Transverse colon (tissue), 4 donors: ENCODE data around the gene ACER3. TPM values are rescaled to one million over a fixed set of nuclear protein-coding genes. Genes with fewer than 3 reads are reported as not detected.

Experiments
- DNase-seq: peaks from one replicate; pipeline ENCODE4 v3.0.0-alpha.2; 2019
- H3K27ac ChIP-seq, 4 donors: fragments of 200-600 bp; sonication (generic); 2 replicates each; pipeline ENCODE4 v1.5.1; 2016 to 2018; ENCODE audit warnings: inconsistent platforms in 4 of 4
- H3K27me3 ChIP-seq: fragments of 200-600 bp; sonication (generic); 2 replicates; pipeline ENCODE4 v1.5.1; 2017; ENCODE audit warnings: inconsistent platforms
- H3K36me3 ChIP-seq, 4 donors: fragments of 200-600 bp; sonication (generic); 2 replicates each; pipeline ENCODE4 v1.5.1; 2017 to 2019; ENCODE audit warnings: inconsistent platforms in 4 of 4
- H3K4me1 ChIP-seq, 4 donors: fragments of 200-600 bp; sonication (generic); 2 replicates each; pipeline ENCODE4 v1.5.1; 2017 to 2020; ENCODE audit warnings: inconsistent platforms in 4 of 4
- H3K4me3 ChIP-seq, 4 donors: fragments of 200-600 bp; sonication (generic); 1 replicate in 1 of 4; 2 replicates in 3 of 4; pipeline versions ENCODE4 v1.5.1 to v1.6.1; 2017 to 2019; ENCODE audit warnings: inconsistent platforms in 4 of 4
- H3K9me3 ChIP-seq, 2 donors: fragments of 200-600 bp; sonication (generic); 2 replicates each; pipeline ENCODE4 v1.5.1; 2017 to 2019; ENCODE audit warnings: inconsistent platforms in 2 of 2
- EP300 ChIP-seq: sonication (generic); formaldehyde crosslinking; IDR thresholded peaks from one replicate; pipeline ENCODE4 v1.6.1; 2017; ENCODE audit warnings: antibody characterized with exemption, low read depth
- POLR2A ChIP-seq: fragments of 450-650 bp; IDR thresholded peaks from one replicate; pipeline ENCODE4 v1.6.1; 2016; ENCODE audit warnings: antibody characterized with exemption, mild to moderate bottlenecking, moderate library complexity
- POLR2AphosphoS5 ChIP-seq, 3 donors: sonication (generic); formaldehyde crosslinking; IDR thresholded peaks; one replicate each; pipeline ENCODE4 v1.6.1; 2016; ENCODE audit warnings: antibody characterized with exemption in 3 of 3
- WGBS, 2 donors: methylation state at CpG; one replicate each; pipeline ENCODE4 v1.1.5; 2018; ENCODE audit warnings: low coverage in 1 of 2; 5-methylcytosine and 5-hydroxymethylcytosine counted together
- in situ Hi-C, 4 donors: fragments of 200-750 bp; cut with MboI; loops; one replicate each; pipeline versions ENCODE4 v1.15.0 to v1.15.1; 2017; ENCODE audit warnings: low sequenced_read_pairs in 3 of 4, low pct_ligation_motif_present in 1 of 4, low pct_unique_long_range_greater_than_20kb in 1 of 4
- intact Hi-C: fragments of 100-400 bp; cut with DNase I; formaldehyde crosslinking; loops from one replicate; pipeline ENCODE4 v1.15.1; 2023; ENCODE audit warnings: low total_unique reads
- total RNA-seq, 4 donors: library from RNA; depleted of rRNA; stranded (reverse); fragments of >200 nt; gene quantifications; one replicate each; pipeline ENCODE4 v1.1.0, GENCODE V29; 2016
- TF ChIP-seq, protein P1 (sequence below), 5 experiments: fragments of 200-600 bp in 3 of 5; fragments of 450-650 bp in 2 of 5; sonication (generic) in 3 of 5; IDR thresholded peaks; 1 replicate in 2 of 5; 2 replicates in 3 of 5; pipeline ENCODE4 v1.5.1; 2016 to 2017; ENCODE audit warnings: antibody characterized with exemption in 5 of 5, inconsistent platforms in 3 of 5, mild to moderate bottlenecking in 2 of 5, moderate library complexity in 1 of 5

ACER3 gene
- total RNA-seq, 4 donors from 2014 or later, result 8.8 to 72.2 (median 29.4) TPM

DNA sequence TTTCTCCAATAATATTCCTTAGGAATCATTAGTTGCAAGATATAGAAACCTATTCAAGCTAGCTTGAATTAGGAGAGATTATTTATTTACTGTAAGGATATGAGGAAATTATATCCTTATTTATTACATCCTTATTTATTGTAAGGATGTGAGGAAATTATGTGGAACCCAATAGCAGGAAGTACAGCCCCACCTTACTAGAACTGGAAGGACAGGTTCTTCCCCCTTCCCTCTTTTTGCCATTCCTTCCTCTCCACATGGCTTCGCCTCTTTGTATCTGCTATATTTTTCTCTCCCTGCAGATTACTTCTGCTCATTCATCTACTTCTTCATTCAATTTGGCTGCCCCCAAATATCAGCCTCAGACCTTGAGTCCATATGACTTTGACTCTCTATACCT, 124.0 kb downstream of the ACER3 start:
- Histone ChIP-seq H3K27ac (no peak overlapping the region), H3K36me3 (no peaks in the 10 kb centered on the region), H3K9me3 (no peaks in the 10 kb centered on the region), H3K27me3 (no peaks in the 10 kb centered on the region), H3K4me3 (no peak overlapping the region), H3K4me1 (peaks cover 0 to 9% (median 4%) of the 10 kb centered on the region in 4 donors)
- no peak for TF ChIP-seq EP300
- no peak for TF ChIP-seq POLR2A
- TF ChIP-seq, protein P1, sequence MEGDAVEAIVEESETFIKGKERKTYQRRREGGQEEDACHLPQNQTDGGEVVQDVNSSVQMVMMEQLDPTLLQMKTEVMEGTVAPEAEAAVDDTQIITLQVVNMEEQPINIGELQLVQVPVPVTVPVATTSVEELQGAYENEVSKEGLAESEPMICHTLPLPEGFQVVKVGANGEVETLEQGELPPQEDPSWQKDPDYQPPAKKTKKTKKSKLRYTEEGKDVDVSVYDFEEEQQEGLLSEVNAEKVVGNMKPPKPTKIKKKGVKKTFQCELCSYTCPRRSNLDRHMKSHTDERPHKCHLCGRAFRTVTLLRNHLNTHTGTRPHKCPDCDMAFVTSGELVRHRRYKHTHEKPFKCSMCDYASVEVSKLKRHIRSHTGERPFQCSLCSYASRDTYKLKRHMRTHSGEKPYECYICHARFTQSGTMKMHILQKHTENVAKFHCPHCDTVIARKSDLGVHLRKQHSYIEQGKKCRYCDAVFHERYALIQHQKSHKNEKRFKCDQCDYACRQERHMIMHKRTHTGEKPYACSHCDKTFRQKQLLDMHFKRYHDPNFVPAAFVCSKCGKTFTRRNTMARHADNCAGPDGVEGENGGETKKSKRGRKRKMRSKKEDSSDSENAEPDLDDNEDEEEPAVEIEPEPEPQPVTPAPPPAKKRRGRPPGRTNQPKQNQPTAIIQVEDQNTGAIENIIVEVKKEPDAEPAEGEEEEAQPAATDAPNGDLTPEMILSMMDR (IDR thresholded peaks at IDR 0.05), result no peak
- no peak for TF ChIP-seq POLR2AphosphoS5 (IDR thresholded peaks at IDR 0.05)
- DNase-seq, result no peak
- WGBS, 2 donors, result 54 to 67% methylated on average over 1 of the region's 1 CpG
- intact Hi-C loops (no loop called here), in situ Hi-C loops (no loop called here)

DNA sequence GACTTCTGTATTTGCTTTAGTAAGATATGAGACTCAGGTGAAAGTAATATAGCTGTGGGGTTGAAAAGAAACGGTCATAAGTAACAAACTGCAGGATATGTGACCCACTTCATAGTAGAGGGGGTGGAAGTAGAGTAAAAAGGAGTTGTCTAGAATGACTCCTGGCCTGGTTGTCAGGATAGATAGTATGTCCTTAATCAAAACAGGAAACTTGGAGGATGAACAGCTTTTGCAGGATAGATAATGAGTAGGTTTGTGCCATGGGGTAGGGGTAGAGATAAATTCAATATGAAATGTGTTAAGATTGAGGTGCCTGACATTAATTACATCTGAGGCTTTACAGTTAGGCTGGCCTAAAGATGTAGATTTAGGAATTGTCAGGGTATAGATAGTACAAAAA, 126.5 kb downstream of the ACER3 start:
- Histone ChIP-seq H3K4me3 (no peak overlapping the region), H3K27me3 (no peaks in the 10 kb centered on the region), H3K4me1 (peaks cover 0 to 20% (median 11%) of the 10 kb centered on the region in 4 donors), H3K36me3 (no peaks in the 10 kb centered on the region), H3K9me3 (no peaks in the 10 kb centered on the region), H3K27ac (no peak overlapping the region)
- no peak for DNase-seq
- WGBS, 2 donors, result 61 to 67% methylated on average over 1 of the region's 1 CpG
- TF ChIP-seq, protein P1 (IDR thresholded peaks at IDR 0.05), result no peak
- no peak for TF ChIP-seq POLR2A
- no peak for TF ChIP-seq EP300
- TF ChIP-seq POLR2AphosphoS5 (IDR thresholded peaks at IDR 0.05), result no peak
- intact Hi-C loops, result no loop called here
- in situ Hi-C loops, result no loop called here

DNA sequence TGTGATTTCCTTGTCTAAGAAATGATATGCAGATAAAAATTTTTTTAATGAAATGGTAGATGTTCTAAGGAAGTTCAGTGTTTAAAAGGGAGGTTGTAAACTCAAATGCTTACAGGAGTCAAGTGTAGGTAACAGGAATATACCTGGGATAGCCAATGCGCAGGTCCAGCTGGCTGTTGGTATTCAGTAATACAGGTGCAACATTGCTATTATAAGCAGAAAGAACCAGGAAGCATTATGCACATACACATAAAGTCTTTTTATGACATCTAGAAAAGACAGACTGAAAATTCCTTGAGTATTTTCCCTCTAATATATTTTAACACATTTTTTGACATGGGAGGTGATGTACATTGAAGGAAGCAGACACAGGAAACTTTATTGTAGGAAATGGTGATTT, 129.9 kb downstream of the ACER3 start:
- no peak for DNase-seq
- H3K27me3 ChIP-seq, result no peaks in the 10 kb centered on the region
- TF ChIP-seq POLR2A (no peak), EP300 (no peak), POLR2AphosphoS5 (IDR thresholded peaks at IDR 0.05) (no peak)
- TF ChIP-seq, protein P1 (IDR thresholded peaks at IDR 0.05), result no peak
- H3K36me3 ChIP-seq, result no peaks in the 10 kb centered on the region
- in situ Hi-C loops, result no loop called here
- no peak overlapping the region for H3K4me3 ChIP-seq
- H3K9me3 ChIP-seq, result no peaks in the 10 kb centered on the region
- intact Hi-C loops, result no loop called here
- WGBS, 2 donors, result 64 to 70% methylated on average over 1 of the region's 1 CpG
- H3K4me1 ChIP-seq, result peaks cover 0 to 23% (median 14%) of the 10 kb centered on the region in 4 donors
- H3K27ac ChIP-seq, result peak overlapping the region in 2 of 4 donors; percentile 20 to 38

DNA sequence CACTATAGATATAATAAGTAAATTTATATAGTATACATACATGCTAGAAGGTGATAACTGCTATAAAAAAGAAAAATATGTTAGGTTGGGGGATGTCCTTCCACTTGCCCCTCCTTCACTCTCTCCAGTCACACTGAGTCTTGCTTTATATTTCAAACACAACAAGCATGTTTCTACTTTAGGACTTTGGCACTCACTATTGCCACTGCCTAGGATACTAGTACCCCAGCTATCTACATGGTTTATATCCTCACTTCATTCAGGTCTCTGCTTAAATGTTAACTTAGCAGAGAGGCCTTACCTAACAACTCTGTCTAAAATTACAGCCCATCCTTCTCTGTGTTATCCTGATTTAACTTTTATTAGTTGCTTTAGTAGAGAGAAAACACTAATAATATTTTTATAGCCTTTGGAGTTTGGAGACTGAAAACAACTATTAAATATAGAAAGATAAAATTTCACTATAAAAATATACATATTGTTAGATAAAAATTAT, 134.4 kb downstream of the ACER3 start:
- no peaks in the 10 kb centered on the region for H3K27me3 ChIP-seq
- no peak overlapping the region for H3K27ac ChIP-seq
- no peak overlapping the region for H3K4me3 ChIP-seq
- no peaks in the 10 kb centered on the region for H3K36me3 ChIP-seq
- no peaks in the 10 kb centered on the region for H3K9me3 ChIP-seq
- in situ Hi-C loops, result no loop called here
- DNase-seq, result no peak
- peaks cover 0 to 22% (median 13%) of the 10 kb centered on the region in 4 donors for H3K4me1 ChIP-seq
- intact Hi-C loops, result no loop called here
- TF ChIP-seq, protein P1 (IDR thresholded peaks at IDR 0.05), result no peak
- TF ChIP-seq POLR2AphosphoS5 (IDR thresholded peaks at IDR 0.05) (no peak), POLR2A (no peak), EP300 (no peak)
